SK-N-SH (cell line): Measurements from ENCODE around the gene ZPBP. TPM values are rescaled to one million over a fixed set of nuclear protein-coding genes. Genes with fewer than 3 reads are reported as not detected.

Source experiments
- CTCF ChIA-PET: fragments of 300-600, 350-600 bp; formaldehyde crosslinking; extraction: SDS; loops from one replicate; lab custom pipeline; 2021; lab: Yijun Ruan, JAX
- POLR2A ChIA-PET: fragments of 350-600 bp; sonication (Branson Sonifier 250); formaldehyde crosslinking; extraction: SDS; loops from one replicate; lab custom pipeline; 2020; ENCODE audit warnings: antibody characterized with exemption, inconsistent platforms; lab: Yijun Ruan, JAX
- DNase-seq: peaks from one replicate; pipeline ENCODE4 v3.0.0; 2012
- H2AFZ ChIP-seq: fragments of 200-600 bp; sonication (generic); 2 replicates; pipeline ENCODE4 v1.8.1; 2016; ENCODE audit warnings: antibody characterized with exemption, mild to moderate bottlenecking, low read depth
- H3F3A ChIP-seq: fragments of 200-600 bp; sonication (generic); replicated peaks from 2 replicates; pipeline ENCODE3; 2016; ENCODE audit warnings: antibody characterized with exemption, mild to moderate bottlenecking; ENCODE audit not compliant: insufficient read depth
- H3K27ac ChIP-seq, 2 experiments: fragments of 200-500 bp in 1 of 2; fragments of 200-600 bp in 1 of 2; sonication (Bioruptor generic) in 1 of 2; sonication (generic), shearing (Covaris generic) in 1 of 2; 2 replicates each; pipeline versions ENCODE4 v1.5.1 to v1.6.1; 2014 to 2016; ENCODE audit warnings: low read depth in 2 of 2, inconsistent platforms in 1 of 2, low read length in 1 of 2, mild to moderate bottlenecking in 1 of 2, mixed read lengths in 1 of 2
- H3K27me3 ChIP-seq: fragments of 200-600 bp; sonication (generic), shearing (Covaris generic); 2 replicates; pipeline ENCODE4 v1.6.1; 2016; ENCODE audit warnings: mixed run types; ENCODE audit not compliant: insufficient read depth
- H3K36me3 ChIP-seq, 2 experiments: fragments of 200-500 bp in 1 of 2; fragments of 200-600 bp in 1 of 2; sonication (Bioruptor generic) in 1 of 2; sonication (generic) in 1 of 2; replicated peaks in 1 of 2; 2 replicates each; pipeline versions ENCODE3 to v1.5.1; 2014 to 2016; ENCODE audit warnings: low read length in 1 of 2, mild to moderate bottlenecking in 1 of 2; ENCODE audit not compliant: insufficient read depth in 2 of 2, control insufficient read depth in 1 of 2
- H3K4me1 ChIP-seq, 2 experiments: fragments of 200-500 bp in 1 of 2; fragments of 200-600 bp in 1 of 2; sonication (Bioruptor generic) in 1 of 2; sonication (generic), shearing (Covaris generic) in 1 of 2; 2 replicates each; pipeline versions ENCODE4 v1.5.1 to v1.6.1; 2014 to 2016; ENCODE audit warnings: low read depth in 1 of 2, low read length in 1 of 2, mixed run types in 1 of 2; ENCODE audit not compliant: insufficient read depth in 2 of 2, control insufficient read depth in 1 of 2
- H3K4me2 ChIP-seq: fragments of 200-600 bp; sonication (generic), shearing (Covaris generic); 2 replicates; pipeline ENCODE4 v1.6.1; 2017; ENCODE audit warnings: mixed run types
- H3K4me3 ChIP-seq, 2 experiments: fragments of 200-500 bp in 1 of 2; fragments of 200-600 bp in 1 of 2; sonication (Bioruptor generic) in 1 of 2; sonication (generic), shearing (Covaris generic) in 1 of 2; 2 replicates each; pipeline versions ENCODE4 v1.5.1 to v1.8.1; 2014 to 2016; ENCODE audit warnings: low read depth in 2 of 2, inconsistent platforms in 1 of 2, low read length in 1 of 2, mild to moderate bottlenecking in 1 of 2, mixed read lengths in 1 of 2, moderate library complexity in 1 of 2
- H3K79me2 ChIP-seq: fragments of 200-600 bp; sonication (generic); 2 replicates; pipeline ENCODE4 v1.8.1; 2017; ENCODE audit warnings: mild to moderate bottlenecking; ENCODE audit not compliant: insufficient read depth
- H3K9ac ChIP-seq: fragments of 200-600 bp; sonication (generic); 2 replicates; pipeline ENCODE4 v1.6.1; 2017; ENCODE audit warnings: mixed run types
- H3K9me2 ChIP-seq: fragments of 200-600 bp; sonication (generic); 2 replicates; pipeline ENCODE4 v1.6.1; 2017; ENCODE audit warnings: mixed run types
- H3K9me3 ChIP-seq: fragments of 200-600 bp; sonication (generic); 2 replicates; pipeline ENCODE4 v1.6.1; 2017; ENCODE audit warnings: mixed run types, mild to moderate bottlenecking, moderate library complexity
- H4K20me1 ChIP-seq: fragments of 200-600 bp; sonication (generic); 2 replicates; pipeline ENCODE4 v1.6.1; 2017; ENCODE audit warnings: mild to moderate bottlenecking, mixed run types; ENCODE audit not compliant: insufficient read depth
- CTCF ChIP-seq: fragments of 200-600 bp; sonication (generic); IDR thresholded peaks from 2 replicates; pipeline ENCODE4 v1.6.1; 2017; ENCODE audit warnings: antibody characterized with exemption, mild to moderate bottlenecking, moderate library complexity
- EZH2phosphoT487 ChIP-seq: fragments of 200-600 bp; sonication (generic); IDR thresholded peaks from 2 replicates; pipeline ENCODE4 v1.6.1; 2017; ENCODE audit warnings: low read depth, mixed run types, mild to moderate bottlenecking, antibody characterized with exemption, moderate library complexity, borderline replicate concordance
- FOSL2 ChIP-seq: IDR thresholded peaks from 2 replicates; pipeline ENCODE4 v1.4.0; 2012; ENCODE audit warnings: low read depth, mild to moderate bottlenecking, moderate library complexity, borderline replicate concordance
- FOXM1 ChIP-seq: IDR thresholded peaks from 2 replicates; pipeline ENCODE4 v1.4.0; 2012; ENCODE audit warnings: low read depth, mild to moderate bottlenecking
- GABPA ChIP-seq: IDR thresholded peaks from 2 replicates; pipeline ENCODE4 v1.4.0; 2012; ENCODE audit warnings: low read depth, mild to moderate bottlenecking
- IRF3 ChIP-seq: fragments of 150-350 bp; IDR thresholded peaks from 2 replicates; pipeline ENCODE4 v1.6.1; 2016; ENCODE audit warnings: mild to moderate bottlenecking, low read depth, low read length
- JUND ChIP-seq: IDR thresholded peaks from 2 replicates; pipeline ENCODE4 v1.4.0; 2012
- REST ChIP-seq: IDR thresholded peaks from 2 replicates; pipeline ENCODE4 v1.6.1; 2012; ENCODE audit warnings: mild to moderate bottlenecking, low read depth, low read length, moderate library complexity
- RFX5 ChIP-seq: IDR thresholded peaks from 2 replicates; pipeline ENCODE4 v1.6.1; 2012; ENCODE audit warnings: mild to moderate bottlenecking, improper control_type of control experiment, low read length
- TAF1 ChIP-seq: IDR thresholded peaks from 2 replicates; pipeline ENCODE4 v1.6.1; 2012; ENCODE audit warnings: low read depth, mild to moderate bottlenecking, low read length, moderate library complexity, borderline replicate concordance
- YY1 ChIP-seq: IDR thresholded peaks from 2 replicates; pipeline ENCODE4 v1.4.0; 2012; ENCODE audit warnings: low read depth, mild to moderate bottlenecking
- WGBS: methylation state at CpG from one replicate; pipeline ENCODE4 v1.1.6; 2017; ENCODE audit warnings: low lambda C conversion rate; 5-methylcytosine and 5-hydroxymethylcytosine counted together
- polyA plus RNA-seq, 3 experiments: library from polyadenylated mRNA; depleted of rRNA; stranded (reverse); fragments of >200 nt; gene quantifications; 2 replicates each; pipeline ENCODE4 v1.2.3, GENCODE V29; 2012

Gene ZPBP
- polyA plus RNA-seq, 1 of the 3 experiments (the other 2 are of a cell fraction): not detected

- no peak for DNase-seq
- H3K4me3 ChIP-seq: no peak overlapping the region
- no peaks in the 10 kb centered on the region for H3K9me3 ChIP-seq
- no peaks in the 10 kb centered on the region; the same call in 1 of the 2 replicates for H3K9me2 ChIP-seq
- no peak overlapping the region for H3K4me2 ChIP-seq
- no peak for TF ChIP-seq EZH2phosphoT487
- no peak for TF ChIP-seq YY1
- TF ChIP-seq TAF1: no peak
- TF ChIP-seq CTCF: no peak
- TF ChIP-seq FOSL2: no peak
- TF ChIP-seq IRF3: no peak
- no peak for TF ChIP-seq RFX5
- TF ChIP-seq FOXM1: no peak
- TF ChIP-seq REST: no peak
- TF ChIP-seq GABPA: no peak
- no peaks in the 10 kb centered on the region for H3K79me2 ChIP-seq
- ChIA-PET POLR2A (no interaction called here), CTCF (interaction anchor here (1.1 to 10.1 kb wide), 4 partner anchors 14 to 539 kb away, joined by 3 to 71 read pairs (median 7); partner anchors contain the start of gene ZPBP)
- no peak overlapping the region for H3K27ac ChIP-seq
- H4K20me1 ChIP-seq: no peaks in the 10 kb centered on the region
- H2AFZ ChIP-seq: no peak overlapping the region
- no peak overlapping the region for H3K9ac ChIP-seq
- no peaks in the 10 kb centered on the region for H3K27me3 ChIP-seq
- H3K4me1 ChIP-seq: no peaks in the 10 kb centered on the region
- H3F3A ChIP-seq: no peaks in the 10 kb centered on the region
- H3K36me3 ChIP-seq: no peaks in the 10 kb centered on the region
- 74% methylated on average over 5 of the region's 5 CpGs for WGBS
These were observed 48.1 kb upstream of the ZPBP start for GRCh38 chr7:50141131-50141530.

- POLR2A ChIA-PET: no interaction called here
- Histone ChIP-seq H3K27ac (no peak overlapping the region), H3K36me3 (no peaks in the 10 kb centered on the region), H3F3A (no peaks in the 10 kb centered on the region), H3K9me3 (no peaks in the 10 kb centered on the region), H3K9me2 (no peaks in the 10 kb centered on the region; the same call in 1 of the 2 replicates), H3K27me3 (no peaks in the 10 kb centered on the region), H3K4me2 (no peak overlapping the region), H3K9ac (no peak overlapping the region), H3K4me1 (no peaks in the 10 kb centered on the region), H2AFZ (no peak overlapping the region), H3K4me3 (no peak overlapping the region), H3K79me2 (no peaks in the 10 kb centered on the region), H4K20me1 (no peaks in the 10 kb centered on the region)
- no peak for TF ChIP-seq JUND
- 36% methylated on average over 5 of the region's 5 CpGs for WGBS
- CTCF ChIA-PET: interaction anchor here (1.1 to 10.1 kb wide), 5 partner anchors 14 to 1020 kb away, joined by 3 to 71 read pairs (median 3); no protein-coding TSS in a partner anchor
- no peak for DNase-seq
These were observed 47.6 kb upstream of the ZPBP start for GRCh38 chr7:50140688-50141087.
